ENCODE data around the gene CDHR1. TPM values are rescaled to one million over a fixed set of nuclear protein-coding genes. Genes with fewer than 3 reads are reported as not detected.

Gene CDHR1
- total and polyA plus RNA-seq, 2 of the 8 experiments (the other 6 are each of a cell fraction or from before 2014, with no cell fraction given) = 3.9 to 10.5 TPM

DNA sequence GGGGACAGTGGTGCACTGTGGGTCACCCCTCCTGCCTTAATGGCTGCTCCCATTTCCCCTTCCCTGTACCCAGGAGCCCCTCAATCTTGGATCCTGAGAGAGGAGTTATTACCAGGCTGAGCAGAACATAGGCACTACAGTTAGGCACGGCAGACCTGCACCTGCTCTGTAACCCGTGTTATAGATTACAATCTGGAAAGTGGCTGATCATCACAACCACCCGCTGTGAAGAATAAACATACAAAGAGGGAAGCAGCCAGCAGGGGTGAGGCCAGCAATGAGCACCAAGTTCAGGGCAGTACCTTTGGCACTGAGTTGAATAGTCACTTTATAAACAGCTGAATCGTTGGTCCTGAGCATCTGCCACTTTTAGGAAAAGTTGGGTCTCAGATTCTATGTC lies 1.7 kb downstream of the CDHR1 start:
- no peak overlapping the region for H4K8ac ChIP-seq (ENCODE audit: extremely low read depth, insufficient read depth, low read length)
- no peak for DNase-seq (ENCODE audit: low read depth in 1 of 2, low spot score in 2 of 2)
- H2BK15ac ChIP-seq (ENCODE audit: low read length) = no peak overlapping the region
- H3K4me1 ChIP-seq (replicated peaks in 1 of 4; ENCODE audit: control insufficient read depth in 3 of 4, insufficient read depth in 4 of 4, low read length in 3 of 4) = peaks cover 0 to 5% (median 2%) of the 10 kb centered on the region in 4 experiments; a peak in 4 of 7 replicates
- POLR2A ChIA-PET (ENCODE audit: partially characterized antibody) = interaction anchor here (1.6 kb wide), 1 partner anchor 56 kb away, joined by 6 read pairs; no protein-coding TSS in a partner anchor
- no peak overlapping the region; a peak in 1 of 4 replicates for H3K4me2 ChIP-seq (ENCODE audit: insufficient read depth in 1 of 2, low read depth in 2 of 2, low read length in 2 of 2)
- no peak overlapping the region for H3K56ac ChIP-seq (replicated peaks; ENCODE audit: insufficient read length, low read depth, low read length)
- H3K4ac ChIP-seq (replicated peaks; ENCODE audit: insufficient read length, low read depth, low read length) = no peak overlapping the region
- H2BK12ac ChIP-seq (ENCODE audit: low read depth, low read length) = no peak overlapping the region
- no peak overlapping the region for H3K9ac ChIP-seq (replicated peaks in 1 of 4; ENCODE audit: extremely low read depth in 1 of 4, low read depth in 3 of 4, low read length in 3 of 4)
- peaks cover 12% of the 10 kb centered on the region; the same call in 1 of the 2 replicates for H3K23me2 ChIP-seq (ENCODE audit: low read depth, low read length)
- CTCF ChIA-PET (ENCODE audit: partially characterized antibody) = interaction anchor here (1.3 to 8.6 kb wide), 3 partner anchors 19 to 48 kb away, joined by 4 to 64 read pairs (median 14); no protein-coding TSS in a partner anchor
- H3K27ac ChIP-seq (ENCODE audit: low read depth, low read length) = no peak overlapping the region
- no peaks in the 10 kb centered on the region for H3K79me1 ChIP-seq (ENCODE audit: low read depth, low read length)
- no peak overlapping the region for H4K5ac ChIP-seq (ENCODE audit: insufficient read length, low read depth, low read length)
- 87% methylated on average over 4 of the region's 4 CpGs; no CpG with 5 or more reads in 1 of the 2 experiments for WGBS, 2 experiments (ENCODE audit: extremely low coverage in 1 of 2, insufficient coverage in 1 of 2, insufficient read length in 1 of 2, insufficient replicate concordance in 2 of 2, low coverage in 1 of 2, low lambda C conversion rate in 2 of 2, missing lambda C conversion rate in 1 of 2)
- no peak overlapping the region for H3K23ac ChIP-seq (ENCODE audit: insufficient read length)
- peaks cover 2 to 36% (median 31%) of the 10 kb centered on the region in 4 experiments for H3K27me3 ChIP-seq (replicated peaks in 1 of 4; ENCODE audit: control insufficient read depth in 3 of 4, extremely low read depth in 1 of 4, insufficient read depth in 3 of 4, low read length in 3 of 4)
- H3K36me3 ChIP-seq (ENCODE audit: control insufficient read depth in 2 of 4, insufficient read depth in 4 of 4, low read length in 3 of 4) = no peaks in the 10 kb centered on the region
- H2BK120ac ChIP-seq (replicated peaks; ENCODE audit: low read depth, low read length) = no peak overlapping the region
- no peak overlapping the region for H4K91ac ChIP-seq (replicated peaks; ENCODE audit: insufficient read length, low read length)
- no peaks in the 10 kb centered on the region for H3K9me3 ChIP-seq (ENCODE audit: insufficient read depth in 2 of 2, low read depth in 1 of 2, low read length in 1 of 2)
- no peak overlapping the region for H3K14ac ChIP-seq (ENCODE audit: insufficient read length)
- H2AK5ac ChIP-seq (ENCODE audit: low read depth, low read length) = no peak overlapping the region
- H4K20me1 ChIP-seq (replicated peaks in 1 of 2; ENCODE audit: control insufficient read depth in 1 of 2, insufficient read depth in 2 of 2, low read length in 2 of 2) = peaks cover 0 to 2% of the 10 kb centered on the region in 2 experiments
- no peaks in the 10 kb centered on the region for H3K79me2 ChIP-seq (ENCODE audit: control insufficient read depth in 1 of 2, insufficient read depth in 2 of 2, low read length in 2 of 2)
- no peak overlapping the region for H3K18ac ChIP-seq (ENCODE audit: extremely low read depth, low read length)
- H2AFZ ChIP-seq (ENCODE audit: low read length) = no peak overlapping the region
- FAIRE-seq = no peak
- no peak for TF ChIP-seq RAD21 (IDR thresholded peaks at IDR 0.05 in 1 of 2, conservative IDR thresholded peaks at IDR 0.05 in 1 of 2; ENCODE audit: low read depth in 2 of 2, low read length in 2 of 2)
- no peak overlapping the region for H3K4me3 ChIP-seq (ENCODE audit: extremely low read depth in 1 of 4, insufficient read depth in 2 of 4, low read depth in 3 of 4, low read length in 4 of 4)
- no peak overlapping the region for H2BK20ac ChIP-seq (ENCODE audit: low read length)
- H2BK5ac ChIP-seq (ENCODE audit: low read depth, low read length) = no peak overlapping the region

Measured in H1 (cell line).